GM12878 (cell line): ENCODE measurements around the gene BDH1. TPM values are rescaled to one million over a fixed set of nuclear protein-coding genes. Genes with fewer than 3 reads are reported as not detected.

ENCODE experiments used
- ATAC-seq: fragments of 200-7000 bp; cut with Tn5 transposase; 3 replicates; pipeline ENCODE4 v1.9.1; 2020; ENCODE audit warnings: mild to moderate bottlenecking, moderate library complexity
- BruUV-seq: library from RNA; stranded (reverse); fragments of 400-500 nt; replicated peaks from 2 replicates; lab custom pipeline; 2021; lab: Mats Ljungman, UMichigan
- CTCF ChIA-PET: fragments of 300-600 bp; sonication (Branson Sonifier 250); formaldehyde crosslinking; extraction: SDS; loops from one replicate; lab custom pipeline; 2021; ENCODE audit warnings: inconsistent platforms; lab: Yijun Ruan, JAX
- POLR2A ChIA-PET: fragments of 350-600 bp; formaldehyde crosslinking; extraction: SDS; loops from one replicate; lab custom pipeline; 2021; ENCODE audit warnings: inconsistent platforms; lab: Charles Lee
- RAD21 ChIA-PET: fragments of 300-600 bp; sonication (Branson Sonifier 250); formaldehyde crosslinking; loops from one replicate; lab custom pipeline; 2023; ENCODE audit warnings: antibody characterized with exemption; ENCODE audit not compliant: unreplicated experiment; lab: Charles Lee
- SMC1A ChIA-PET: fragments of 300-600 bp; sonication (Branson Sonifier 250); formaldehyde crosslinking; loops from one replicate; lab custom pipeline; 2023; ENCODE audit not compliant: unreplicated experiment, uncharacterized antibody; lab: Charles Lee
- DNase-seq: peaks from one replicate; pipeline ENCODE4 v3.0.0-alpha.2; 2011; ENCODE audit warnings: low read depth, low spot score
- FAIRE-seq: peaks from 3 replicates; lab custom pipeline; 2011; peaks lifted over from hg19 to GRCh38; lab: Jason Lieb, UNC
- H2AFZ ChIP-seq: 2 replicates; pipeline ENCODE4 v1.6.0; 2011; ENCODE audit warnings: low read depth, low read length, control low read depth; ENCODE audit not compliant: control insufficient read depth
- H3K27ac ChIP-seq: 2 replicates; pipeline ENCODE4 v1.5.1; 2011; ENCODE audit warnings: control low read depth; ENCODE audit not compliant: control insufficient read depth, insufficient read depth
- H3K27me3 ChIP-seq, 2 experiments: replicated peaks in 1 of 2; 2 replicates each; pipeline versions ENCODE4 v1.6.0 to v1.6.1; 2011; ENCODE audit warnings: low read length in 1 of 2; ENCODE audit not compliant: control insufficient read depth in 2 of 2, insufficient read depth in 2 of 2
- H3K36me3 ChIP-seq, 2 experiments: 2 replicates each; pipeline ENCODE4 v1.5.1; 2011; ENCODE audit warnings: low read length in 1 of 2; ENCODE audit not compliant: control insufficient read depth in 2 of 2, insufficient read depth in 2 of 2
- H3K4me1 ChIP-seq: 2 replicates; pipeline ENCODE4 v1.6.1; 2011; ENCODE audit warnings: mild to moderate bottlenecking, low read length, moderate library complexity, mixed read lengths; ENCODE audit not compliant: control insufficient read depth, insufficient read depth
- H3K4me2 ChIP-seq: 2 replicates; pipeline ENCODE4 v1.6.0; 2011; ENCODE audit warnings: control low read depth; ENCODE audit not compliant: control insufficient read depth, insufficient read depth
- H3K4me3 ChIP-seq: fragments of 200-600 bp; sonication (generic); 2 replicates; pipeline ENCODE4 v1.5.1; 2016
- H3K79me2 ChIP-seq: 2 replicates; pipeline ENCODE4 v1.6.0; 2011; ENCODE audit warnings: low read length; ENCODE audit not compliant: control insufficient read depth, insufficient read depth
- H3K9ac ChIP-seq: 2 replicates; pipeline ENCODE4 v1.8.0; 2011; ENCODE audit warnings: low read length, control low read depth, mixed read lengths; ENCODE audit not compliant: control insufficient read depth, insufficient read depth
- H3K9me3 ChIP-seq: replicated peaks from 3 replicates; pipeline ENCODE4 v1.5.1; 2011; ENCODE audit warnings: mild to moderate bottlenecking, low read length; ENCODE audit not compliant: control insufficient read depth, insufficient read depth
- H4K20me1 ChIP-seq: 2 replicates; pipeline ENCODE4 v1.6.0; 2011; ENCODE audit not compliant: control insufficient read depth, insufficient read depth
- BACH1 ChIP-seq: fragments of 450-650 bp; IDR thresholded peaks from 2 replicates; pipeline ENCODE4 v1.6.1; 2017; ENCODE audit warnings: mild to moderate bottlenecking, borderline replicate concordance
- BHLHE40 ChIP-seq, 2 experiments: fragments of 450-650 bp in 1 of 2; IDR thresholded peaks; 2 replicates each; pipeline ENCODE4 v1.6.1; 2011 to 2017; ENCODE audit warnings: low read depth in 2 of 2, borderline replicate concordance in 1 of 2, improper control_type of control experiment in 1 of 2, low read length in 1 of 2, mild to moderate bottlenecking in 1 of 2
- IRF4 ChIP-seq: IDR thresholded peaks from 2 replicates; pipeline ENCODE4 v1.6.1; 2011; ENCODE audit warnings: low read depth, low read length
- NFXL1 ChIP-seq: fragments of 450-650 bp; IDR thresholded peaks from 2 replicates; pipeline ENCODE4 v1.6.1; 2017; ENCODE audit warnings: antibody characterized with exemption, mild to moderate bottlenecking, borderline replicate concordance
- POU2F2 ChIP-seq: IDR thresholded peaks from 3 replicates; pipeline ENCODE4 v1.6.1; 2011; ENCODE audit warnings: low read depth, mild to moderate bottlenecking, low read length, borderline replicate concordance
- RB1 ChIP-seq: fragments of 450-650 bp; formaldehyde crosslinking; IDR thresholded peaks from 2 replicates; pipeline ENCODE4 v1.6.1; 2017; ENCODE audit warnings: mild to moderate bottlenecking, borderline replicate concordance
- RELA ChIP-seq: fragments of 450-650 bp; IDR thresholded peaks from 2 replicates; pipeline ENCODE4 v1.8.0; 2014; ENCODE audit warnings: borderline replicate concordance; ENCODE audit not compliant: partially characterized antibody
- RUNX3 ChIP-seq: IDR thresholded peaks from 2 replicates; pipeline ENCODE4 v1.6.1; 2012; ENCODE audit warnings: low read length, inconsistent platforms
- SIN3A ChIP-seq: IDR thresholded peaks from 2 replicates; pipeline ENCODE4 v1.6.1; 2012; ENCODE audit warnings: low read depth, low read length, improper control_type of control experiment
- SMC3 ChIP-seq: IDR thresholded peaks from 2 replicates; pipeline ENCODE4 v1.6.1; 2011; ENCODE audit warnings: low read length, improper control_type of control experiment, borderline replicate concordance
- SRF ChIP-seq, 2 experiments: IDR thresholded peaks; 2 replicates each; pipeline ENCODE4 v1.6.1; 2011; ENCODE audit warnings: low read depth in 2 of 2, low read length in 2 of 2, mild to moderate bottlenecking in 1 of 2, moderate library complexity in 1 of 2
- WGBS: methylation state at CpG from one replicate; pipeline ENCODE4 v1.1.6; 2016; ENCODE audit warnings: low lambda C conversion rate; ENCODE audit not compliant: insufficient replicate concordance, insufficient coverage; ENCODE audit errors: missing lambda C conversion rate; 5-methylcytosine and 5-hydroxymethylcytosine counted together
- in situ Hi-C: fragments of 300-500 bp; cut with MboI; formaldehyde crosslinking; loops from 9 replicates; pipeline ENCODE4 v1.14.3; 2018; ENCODE audit warnings: mixed read lengths
- intact Hi-C: fragments of 100-400 bp; cut with micrococcal nuclease; formaldehyde crosslinking; loops from one replicate; pipeline ENCODE4 v1.14.2; 2022; ENCODE audit not compliant: unreplicated experiment
- polyA plus RNA-seq, 11 experiments: library from polyadenylated mRNA; depleted of rRNA in 4 of 11; unstranded in 6 of 11; stranded (reverse) in 5 of 11; fragments of >200 nt; fragmentation: Nextera tagmentation in 4 of 11; fragmentation: Illumina TruSeq in 1 of 11; extraction: Ambion mirVana in 4 of 11; extraction: Trizol in 1 of 11; gene quantifications; 1 replicate in 1 of 11; 2 replicates in 10 of 11; pipeline versions ENCODE4 v1.2.1 to v1.2.3, GENCODE V29; 2011 to 2016; ENCODE audit warnings: inconsistent platforms in 2 of 11, missing spikeins in 2 of 11, low read depth in 1 of 11
- total RNA-seq, 4 experiments: library from RNA; depleted of rRNA in 3 of 4; stranded (reverse); fragments of >200 nt in 3 of 4; fragmentation: Illumina TruSeq in 1 of 4; extraction: Trizol in 1 of 4; gene quantifications; 2 replicates each; pipeline versions ENCODE4 v1.2.1 to v1.2.3, GENCODE V29; 2013 to 2021
- TF ChIP-seq, protein P1 (sequence below): IDR thresholded peaks from 2 replicates; pipeline ENCODE4 v1.6.1; 2011; ENCODE audit warnings: low read depth, low read length, improper control_type of control experiment, borderline replicate concordance
- TF ChIP-seq, protein P2 (sequence below): fragments of 450-650 bp; formaldehyde crosslinking; IDR thresholded peaks from 2 replicates; pipeline ENCODE4 v1.4.0; 2020; ENCODE audit warnings: mild to moderate bottlenecking, moderate library complexity
- TF ChIP-seq, protein P3 (sequence below): IDR thresholded peaks from 2 replicates; pipeline ENCODE4 v1.6.1; 2012; ENCODE audit warnings: improper control_type of control experiment, low read depth, low read length; ENCODE audit not compliant: insufficient replicate concordance

BDH1 gene
- total and polyA plus RNA-seq, 10 of the 15 experiments (the other 5 are each of a cell fraction or from before 2014, with no cell fraction given), result 11.3 to 84.5 (median 60.3) TPM

DNA sequence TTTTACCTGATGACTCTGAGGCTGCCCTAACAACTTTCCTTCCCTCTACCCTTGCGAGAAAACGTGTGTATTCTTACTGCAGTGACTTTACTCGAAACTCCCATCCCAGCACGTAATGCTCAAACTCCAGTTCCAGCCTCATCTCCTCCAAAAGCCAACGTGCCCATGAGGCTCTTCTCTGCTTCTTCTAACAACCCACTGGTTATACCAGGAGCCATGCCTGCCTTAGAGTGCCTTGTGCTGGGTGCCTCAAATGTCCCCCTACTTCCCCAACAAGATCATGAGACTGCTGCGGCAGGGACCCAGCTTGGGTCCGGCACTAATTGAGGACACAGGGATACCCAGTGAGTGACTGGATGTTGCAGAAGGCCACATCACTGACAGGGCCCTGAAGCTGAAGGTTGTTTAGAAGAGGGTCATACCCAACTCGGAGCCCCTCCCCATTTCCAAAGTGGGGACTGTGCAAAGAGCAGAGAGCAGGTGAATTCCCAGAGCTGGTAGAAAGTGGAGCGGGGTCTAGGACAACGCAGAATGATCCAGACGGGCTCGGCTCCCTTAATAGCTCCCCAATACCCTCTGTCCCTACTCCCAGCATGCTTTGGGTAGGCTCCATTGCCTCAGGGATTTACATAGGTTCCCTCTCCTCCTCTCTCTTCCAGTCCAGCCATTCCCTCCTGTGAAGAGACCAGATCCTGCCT is 71.4 kb downstream of the BDH1 start:
- no peak overlapping the region for H3K9ac ChIP-seq
- H3K36me3 ChIP-seq, result no peaks in the 10 kb centered on the region
- no peaks in the 10 kb centered on the region for H3K4me1 ChIP-seq
- no peak overlapping the region for H3K4me3 ChIP-seq
- SMC1A ChIA-PET, result interaction anchor here (1.2 kb wide), 1 partner anchor 228 kb away, joined by 4 read pairs; no protein-coding TSS in a partner anchor
- intact Hi-C loops, result no loop called here
- POLR2A ChIA-PET, result no interaction called here
- ATAC-seq (no peak), FAIRE-seq (no peak), DNase-seq (no peak)
- BruUV-seq, result no TSS peak
- no peaks in the 10 kb centered on the region for H3K9me3 ChIP-seq
- WGBS, result 48% methylated on average over 12 of the region's 12 CpGs
- in situ Hi-C loops, result no loop called here
- RAD21 ChIA-PET, result interaction anchor here (0.5 to 1.5 kb wide), 2 partner anchors 17 to 321 kb away, joined by 3 read pairs; no protein-coding TSS in a partner anchor
- no peaks in the 10 kb centered on the region for H4K20me1 ChIP-seq
- no peaks in the 10 kb centered on the region for H3K79me2 ChIP-seq
- no peaks in the 10 kb centered on the region for H3K27me3 ChIP-seq
- H2AFZ ChIP-seq, result no peak overlapping the region
- CTCF ChIA-PET, result interaction anchor here (1.0 to 1.6 kb wide), 2 partner anchors 17 to 183 kb away, joined by 4 to 5 read pairs; no protein-coding TSS in a partner anchor
- H3K4me2 ChIP-seq, result no peak overlapping the region
- no peak overlapping the region for H3K27ac ChIP-seq
- no peak for TF ChIP-seq POU2F2
- no peak for TF ChIP-seq RELA
- no peak for TF ChIP-seq NFXL1
- TF ChIP-seq, protein P1, sequence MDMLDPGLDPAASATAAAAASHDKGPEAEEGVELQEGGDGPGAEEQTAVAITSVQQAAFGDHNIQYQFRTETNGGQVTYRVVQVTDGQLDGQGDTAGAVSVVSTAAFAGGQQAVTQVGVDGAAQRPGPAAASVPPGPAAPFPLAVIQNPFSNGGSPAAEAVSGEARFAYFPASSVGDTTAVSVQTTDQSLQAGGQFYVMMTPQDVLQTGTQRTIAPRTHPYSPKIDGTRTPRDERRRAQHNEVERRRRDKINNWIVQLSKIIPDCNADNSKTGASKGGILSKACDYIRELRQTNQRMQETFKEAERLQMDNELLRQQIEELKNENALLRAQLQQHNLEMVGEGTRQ, result no peak
- no peak for TF ChIP-seq RUNX3
- TF ChIP-seq BACH1, result no peak
- TF ChIP-seq, protein P2, sequence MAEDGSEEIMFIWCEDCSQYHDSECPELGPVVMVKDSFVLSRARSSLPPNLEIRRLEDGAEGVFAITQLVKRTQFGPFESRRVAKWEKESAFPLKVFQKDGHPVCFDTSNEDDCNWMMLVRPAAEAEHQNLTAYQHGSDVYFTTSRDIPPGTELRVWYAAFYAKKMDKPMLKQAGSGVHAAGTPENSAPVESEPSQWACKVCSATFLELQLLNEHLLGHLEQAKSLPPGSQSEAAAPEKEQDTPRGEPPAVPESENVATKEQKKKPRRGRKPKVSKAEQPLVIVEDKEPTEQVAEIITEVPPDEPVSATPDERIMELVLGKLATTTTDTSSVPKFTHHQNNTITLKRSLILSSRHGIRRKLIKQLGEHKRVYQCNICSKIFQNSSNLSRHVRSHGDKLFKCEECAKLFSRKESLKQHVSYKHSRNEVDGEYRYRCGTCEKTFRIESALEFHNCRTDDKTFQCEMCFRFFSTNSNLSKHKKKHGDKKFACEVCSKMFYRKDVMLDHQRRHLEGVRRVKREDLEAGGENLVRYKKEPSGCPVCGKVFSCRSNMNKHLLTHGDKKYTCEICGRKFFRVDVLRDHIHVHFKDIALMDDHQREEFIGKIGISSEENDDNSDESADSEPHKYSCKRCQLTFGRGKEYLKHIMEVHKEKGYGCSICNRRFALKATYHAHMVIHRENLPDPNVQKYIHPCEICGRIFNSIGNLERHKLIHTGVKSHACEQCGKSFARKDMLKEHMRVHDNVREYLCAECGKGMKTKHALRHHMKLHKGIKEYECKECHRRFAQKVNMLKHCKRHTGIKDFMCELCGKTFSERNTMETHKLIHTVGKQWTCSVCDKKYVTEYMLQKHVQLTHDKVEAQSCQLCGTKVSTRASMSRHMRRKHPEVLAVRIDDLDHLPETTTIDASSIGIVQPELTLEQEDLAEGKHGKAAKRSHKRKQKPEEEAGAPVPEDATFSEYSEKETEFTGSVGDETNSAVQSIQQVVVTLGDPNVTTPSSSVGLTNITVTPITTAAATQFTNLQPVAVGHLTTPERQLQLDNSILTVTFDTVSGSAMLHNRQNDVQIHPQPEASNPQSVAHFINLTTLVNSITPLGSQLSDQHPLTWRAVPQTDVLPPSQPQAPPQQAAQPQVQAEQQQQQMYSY (CRISPR knock-in tag), result no peak
- no peak for TF ChIP-seq IRF4
- TF ChIP-seq SIN3A, result no peak
- TF ChIP-seq SRF (IDR thresholded peaks at IDR 0.05; ENCODE audit: low read depth in 2 of 2, low read length in 2 of 2), result no peak
- TF ChIP-seq SMC3, result no peak
- TF ChIP-seq RB1, result no peak
- TF ChIP-seq, protein P3, sequence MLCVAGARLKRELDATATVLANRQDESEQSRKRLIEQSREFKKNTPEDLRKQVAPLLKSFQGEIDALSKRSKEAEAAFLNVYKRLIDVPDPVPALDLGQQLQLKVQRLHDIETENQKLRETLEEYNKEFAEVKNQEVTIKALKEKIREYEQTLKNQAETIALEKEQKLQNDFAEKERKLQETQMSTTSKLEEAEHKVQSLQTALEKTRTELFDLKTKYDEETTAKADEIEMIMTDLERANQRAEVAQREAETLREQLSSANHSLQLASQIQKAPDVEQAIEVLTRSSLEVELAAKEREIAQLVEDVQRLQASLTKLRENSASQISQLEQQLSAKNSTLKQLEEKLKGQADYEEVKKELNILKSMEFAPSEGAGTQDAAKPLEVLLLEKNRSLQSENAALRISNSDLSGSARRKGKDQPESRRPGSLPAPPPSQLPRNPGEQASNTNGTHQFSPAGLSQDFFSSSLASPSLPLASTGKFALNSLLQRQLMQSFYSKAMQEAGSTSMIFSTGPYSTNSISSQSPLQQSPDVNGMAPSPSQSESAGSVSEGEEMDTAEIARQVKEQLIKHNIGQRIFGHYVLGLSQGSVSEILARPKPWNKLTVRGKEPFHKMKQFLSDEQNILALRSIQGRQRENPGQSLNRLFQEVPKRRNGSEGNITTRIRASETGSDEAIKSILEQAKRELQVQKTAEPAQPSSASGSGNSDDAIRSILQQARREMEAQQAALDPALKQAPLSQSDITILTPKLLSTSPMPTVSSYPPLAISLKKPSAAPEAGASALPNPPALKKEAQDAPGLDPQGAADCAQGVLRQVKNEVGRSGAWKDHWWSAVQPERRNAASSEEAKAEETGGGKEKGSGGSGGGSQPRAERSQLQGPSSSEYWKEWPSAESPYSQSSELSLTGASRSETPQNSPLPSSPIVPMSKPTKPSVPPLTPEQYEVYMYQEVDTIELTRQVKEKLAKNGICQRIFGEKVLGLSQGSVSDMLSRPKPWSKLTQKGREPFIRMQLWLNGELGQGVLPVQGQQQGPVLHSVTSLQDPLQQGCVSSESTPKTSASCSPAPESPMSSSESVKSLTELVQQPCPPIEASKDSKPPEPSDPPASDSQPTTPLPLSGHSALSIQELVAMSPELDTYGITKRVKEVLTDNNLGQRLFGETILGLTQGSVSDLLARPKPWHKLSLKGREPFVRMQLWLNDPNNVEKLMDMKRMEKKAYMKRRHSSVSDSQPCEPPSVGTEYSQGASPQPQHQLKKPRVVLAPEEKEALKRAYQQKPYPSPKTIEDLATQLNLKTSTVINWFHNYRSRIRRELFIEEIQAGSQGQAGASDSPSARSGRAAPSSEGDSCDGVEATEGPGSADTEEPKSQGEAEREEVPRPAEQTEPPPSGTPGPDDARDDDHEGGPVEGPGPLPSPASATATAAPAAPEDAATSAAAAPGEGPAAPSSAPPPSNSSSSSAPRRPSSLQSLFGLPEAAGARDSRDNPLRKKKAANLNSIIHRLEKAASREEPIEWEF, result no peak
- TF ChIP-seq BHLHE40 (IDR thresholded peaks at IDR 0.05; ENCODE audit: borderline replicate concordance in 1 of 2, low read depth in 2 of 2, low read length in 1 of 2), result no peak
